ENCODE data around the gene TRAPPC13.

TRAPPC13 gene

DNA sequence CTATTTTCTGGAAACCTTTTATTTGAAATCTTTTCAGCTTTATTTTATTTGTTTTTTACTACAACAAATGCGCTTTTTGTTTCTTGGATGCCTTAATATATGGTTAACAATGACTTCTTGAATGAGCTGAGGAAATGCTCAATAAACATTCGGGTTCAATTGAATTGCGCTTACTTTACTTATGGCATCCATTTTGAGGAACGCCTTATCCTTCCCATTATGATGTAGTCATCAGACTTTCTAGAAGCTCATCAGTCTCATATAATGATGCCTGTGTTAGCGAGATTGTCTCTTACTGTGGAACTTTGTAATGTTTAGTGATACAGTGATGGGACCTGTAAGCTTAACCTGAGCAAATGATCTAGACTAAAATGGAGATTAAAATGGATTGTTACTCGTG, 916 bp downstream of the TRAPPC13 start:
- peak overlapping the region; percentile 94 for H2AFZ ChIP-seq (ENCODE audit: low read length, unreplicated experiment)

DNA sequence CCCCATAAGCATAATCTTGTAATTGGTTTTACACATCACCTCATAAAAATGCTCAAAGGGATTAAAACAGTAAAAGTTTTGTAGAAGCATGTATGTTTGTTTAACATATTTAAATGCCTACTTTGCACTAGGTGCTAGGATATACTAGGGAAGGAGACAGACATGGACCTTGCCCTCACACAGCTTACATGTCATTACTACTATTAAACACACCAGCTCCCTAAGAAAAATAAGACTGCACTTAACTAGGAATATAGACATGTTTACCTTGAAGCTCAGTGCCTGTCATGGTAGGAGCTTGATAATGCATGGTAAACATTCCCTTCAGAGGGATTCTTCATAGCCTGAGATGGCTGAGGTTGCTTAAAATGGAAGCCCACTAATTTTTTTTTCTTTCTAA, 6.2 kb downstream of the TRAPPC13 start:
- Histone ChIP-seq H3K27ac (ENCODE audit: low read depth, low read length) (no peak overlapping the region), H2AFZ (ENCODE audit: low read length, unreplicated experiment) (no peak overlapping the region), H3K27me3 (ENCODE audit: insufficient read depth, low read length) (no peaks in the 10 kb centered on the region), H3K79me2 (ENCODE audit: control insufficient read depth, insufficient read depth, low read length, unreplicated experiment) (peaks cover 38% of the 10 kb centered on the region), H3K4me3 (ENCODE audit: low read depth, low read length) (no peak overlapping the region), H3K4me1 (ENCODE audit: control insufficient read depth, insufficient read depth, low read length, unreplicated experiment) (peaks cover 3% of the 10 kb centered on the region), H3K36me3 (ENCODE audit: insufficient read depth, low read length) (0 out of 2 replicates have a peak, but pooled peaks cover 8% of the 10 kb centered on the region)

More for the DNA sequence above, 916 bp downstream of the TRAPPC13 start:
- peak overlapping the region; percentile 92 for H3K4me3 ChIP-seq (ENCODE audit: low read depth, low read length)
- H3K27ac ChIP-seq (ENCODE audit: low read depth, low read length) = no peak overlapping the region; the same call in 1 of the 2 replicates
- H3K79me2 ChIP-seq (ENCODE audit: control insufficient read depth, insufficient read depth, low read length, unreplicated experiment) = peaks cover 67% of the 10 kb centered on the region
- H3K27me3 ChIP-seq (ENCODE audit: insufficient read depth, low read length) = no peaks in the 10 kb centered on the region
- 0 out of 2 replicates have a peak, but pooled peaks cover 8% of the 10 kb centered on the region for H3K36me3 ChIP-seq (ENCODE audit: insufficient read depth, low read length)
- H3K4me1 ChIP-seq (ENCODE audit: control insufficient read depth, insufficient read depth, low read length, unreplicated experiment) = peaks cover 18% of the 10 kb centered on the region

DNA sequence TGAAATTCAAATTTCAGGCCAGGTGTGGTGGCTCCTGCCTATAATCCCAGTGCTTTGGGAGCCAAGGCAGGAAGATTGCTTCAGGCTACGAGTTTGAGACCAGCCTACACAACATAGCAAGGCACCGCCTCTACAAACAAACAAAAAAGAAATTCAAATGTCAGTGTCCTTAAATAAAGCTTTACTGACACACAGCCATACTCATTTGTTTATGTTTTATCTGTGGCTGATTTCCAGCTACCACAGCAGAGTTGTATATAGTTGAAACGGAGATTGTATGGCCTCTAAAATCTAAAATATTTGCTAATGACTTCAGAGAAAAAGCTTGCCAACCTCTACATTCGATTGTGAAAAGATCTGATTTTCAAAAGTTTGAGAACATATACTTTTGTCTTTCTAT, 15.4 kb downstream of the TRAPPC13 start:
- no peaks in the 10 kb centered on the region for H3K27me3 ChIP-seq (ENCODE audit: insufficient read depth, low read length)
- H3K27ac ChIP-seq (ENCODE audit: low read depth, low read length) = no peak overlapping the region
- H3K79me2 ChIP-seq (ENCODE audit: control insufficient read depth, insufficient read depth, low read length, unreplicated experiment) = no peaks in the 10 kb centered on the region
- H2AFZ ChIP-seq (ENCODE audit: low read length, unreplicated experiment) = no peak overlapping the region
- H3K4me1 ChIP-seq (ENCODE audit: control insufficient read depth, insufficient read depth, low read length, unreplicated experiment) = no peaks in the 10 kb centered on the region
- peaks cover 9% of the 10 kb centered on the region for H3K36me3 ChIP-seq (ENCODE audit: insufficient read depth, low read length)
- no peak overlapping the region for H3K4me3 ChIP-seq (ENCODE audit: low read depth, low read length)

DNA sequence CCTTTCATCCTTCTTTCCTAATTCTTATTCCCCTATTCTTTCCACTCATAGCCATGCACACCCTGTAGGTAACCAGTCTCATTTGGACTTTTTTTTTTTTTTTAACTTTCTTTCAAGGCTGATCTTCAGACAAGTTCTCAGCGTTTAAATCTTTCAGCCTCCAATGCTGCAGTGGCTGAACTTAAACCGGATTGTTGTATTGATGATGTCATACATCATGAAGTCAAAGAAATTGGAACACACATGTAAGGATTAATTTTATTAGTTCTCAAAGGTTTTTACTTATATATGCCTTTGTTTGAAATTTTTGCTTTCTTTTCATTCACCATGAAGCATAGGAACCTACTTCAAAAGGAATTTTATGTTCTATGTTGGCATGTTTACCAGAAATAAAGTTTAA, 22.1 kb downstream of the TRAPPC13 start:
- Histone ChIP-seq H3K27me3 (ENCODE audit: insufficient read depth, low read length) (no peaks in the 10 kb centered on the region), H3K27ac (ENCODE audit: low read depth, low read length) (no peak overlapping the region), H3K4me3 (ENCODE audit: low read depth, low read length) (no peak overlapping the region), H2AFZ (ENCODE audit: low read length, unreplicated experiment) (no peak overlapping the region), H3K4me1 (ENCODE audit: control insufficient read depth, insufficient read depth, low read length, unreplicated experiment) (no peaks in the 10 kb centered on the region), H3K36me3 (ENCODE audit: insufficient read depth, low read length) (peaks cover 3% of the 10 kb centered on the region; the same call in 1 of the 2 replicates), H3K79me2 (ENCODE audit: control insufficient read depth, insufficient read depth, low read length, unreplicated experiment) (no peaks in the 10 kb centered on the region)

DNA sequence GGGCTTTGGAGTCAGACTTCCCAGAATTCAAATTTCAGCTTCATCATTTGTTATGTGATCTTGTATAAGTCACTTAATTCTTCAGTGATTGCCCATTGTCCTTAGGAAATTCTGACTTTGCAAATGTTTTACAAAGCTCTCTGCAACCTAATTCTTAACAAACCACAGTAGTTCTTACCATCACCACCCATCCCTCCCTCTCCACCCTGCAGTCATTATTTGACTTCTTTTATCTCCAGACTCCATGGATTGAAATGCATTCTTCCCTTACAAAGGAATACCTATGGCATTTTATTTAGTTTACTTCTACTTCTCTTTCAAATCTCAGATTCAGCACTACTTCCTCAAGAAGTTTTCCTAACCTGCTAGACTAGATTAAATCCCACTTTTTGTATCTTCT, 23.1 kb downstream of the TRAPPC13 start:
- Histone ChIP-seq H3K4me1 (ENCODE audit: control insufficient read depth, insufficient read depth, low read length, unreplicated experiment) (no peaks in the 10 kb centered on the region), H3K27ac (ENCODE audit: low read depth, low read length) (no peak overlapping the region), H3K4me3 (ENCODE audit: low read depth, low read length) (no peak overlapping the region), H3K27me3 (ENCODE audit: insufficient read depth, low read length) (no peaks in the 10 kb centered on the region), H3K36me3 (ENCODE audit: insufficient read depth, low read length) (peaks cover 3% of the 10 kb centered on the region; the same call in 1 of the 2 replicates), H2AFZ (ENCODE audit: low read length, unreplicated experiment) (no peak overlapping the region), H3K79me2 (ENCODE audit: control insufficient read depth, insufficient read depth, low read length, unreplicated experiment) (no peaks in the 10 kb centered on the region)

DNA sequence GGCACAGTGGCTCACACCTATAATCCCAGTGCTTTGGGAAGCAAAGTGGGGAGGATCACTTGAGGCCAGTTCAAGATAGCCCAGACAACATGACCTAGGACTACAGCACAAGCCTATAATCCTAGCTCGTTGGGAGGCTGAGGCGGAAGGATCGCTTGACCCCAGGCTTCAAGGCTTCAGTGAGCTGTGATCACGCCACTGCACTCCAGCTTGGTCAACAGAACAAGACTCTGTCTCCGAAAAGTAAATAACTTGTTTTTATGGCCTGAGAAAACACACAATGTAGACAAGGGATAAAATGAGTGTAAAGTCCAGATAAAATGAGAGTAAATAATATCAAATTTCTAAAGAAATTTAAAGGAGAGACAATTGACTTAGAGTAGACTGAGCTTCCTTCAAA, 26.3 kb downstream of the TRAPPC13 start:
- no peak overlapping the region for H3K27ac ChIP-seq (ENCODE audit: low read depth, low read length)

DNA sequence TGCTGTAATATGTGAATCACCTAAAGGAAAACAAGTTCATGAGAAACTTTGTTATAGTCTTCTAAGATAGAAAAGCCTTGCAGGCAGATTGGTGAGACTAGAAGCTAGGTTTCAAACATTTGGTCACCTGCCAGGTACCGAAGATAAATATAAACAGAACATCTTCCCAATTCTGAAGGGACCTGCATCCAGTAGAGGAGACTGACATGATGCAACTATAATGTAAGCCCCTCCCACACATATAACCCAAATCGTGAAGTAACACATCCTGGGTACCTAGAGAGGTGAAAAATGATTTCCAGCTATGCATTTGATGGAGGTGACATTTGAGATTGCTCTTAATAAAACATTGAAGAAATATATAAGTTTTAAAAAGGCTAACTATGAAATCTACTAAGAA, 29.9 kb downstream of the TRAPPC13 start:
- Histone ChIP-seq H3K4me1 (ENCODE audit: control insufficient read depth, insufficient read depth, low read length, unreplicated experiment) (no peaks in the 10 kb centered on the region), H3K36me3 (ENCODE audit: insufficient read depth, low read length) (peaks cover 7% of the 10 kb centered on the region), H3K27ac (ENCODE audit: low read depth, low read length) (no peak overlapping the region), H3K79me2 (ENCODE audit: control insufficient read depth, insufficient read depth, low read length, unreplicated experiment) (no peaks in the 10 kb centered on the region), H3K27me3 (ENCODE audit: insufficient read depth, low read length) (no peaks in the 10 kb centered on the region), H3K4me3 (ENCODE audit: low read depth, low read length) (no peak overlapping the region), H2AFZ (ENCODE audit: low read length, unreplicated experiment) (no peak overlapping the region)

More for the DNA sequence above, 26.3 kb downstream of the TRAPPC13 start:
- Histone ChIP-seq H3K4me1 (ENCODE audit: control insufficient read depth, insufficient read depth, low read length, unreplicated experiment) (no peaks in the 10 kb centered on the region), H3K36me3 (ENCODE audit: insufficient read depth, low read length) (peaks cover 4% of the 10 kb centered on the region), H3K79me2 (ENCODE audit: control insufficient read depth, insufficient read depth, low read length, unreplicated experiment) (no peaks in the 10 kb centered on the region), H2AFZ (ENCODE audit: low read length, unreplicated experiment) (no peak overlapping the region), H3K27me3 (ENCODE audit: insufficient read depth, low read length) (no peaks in the 10 kb centered on the region), H3K4me3 (ENCODE audit: low read depth, low read length) (no peak overlapping the region)

DNA sequence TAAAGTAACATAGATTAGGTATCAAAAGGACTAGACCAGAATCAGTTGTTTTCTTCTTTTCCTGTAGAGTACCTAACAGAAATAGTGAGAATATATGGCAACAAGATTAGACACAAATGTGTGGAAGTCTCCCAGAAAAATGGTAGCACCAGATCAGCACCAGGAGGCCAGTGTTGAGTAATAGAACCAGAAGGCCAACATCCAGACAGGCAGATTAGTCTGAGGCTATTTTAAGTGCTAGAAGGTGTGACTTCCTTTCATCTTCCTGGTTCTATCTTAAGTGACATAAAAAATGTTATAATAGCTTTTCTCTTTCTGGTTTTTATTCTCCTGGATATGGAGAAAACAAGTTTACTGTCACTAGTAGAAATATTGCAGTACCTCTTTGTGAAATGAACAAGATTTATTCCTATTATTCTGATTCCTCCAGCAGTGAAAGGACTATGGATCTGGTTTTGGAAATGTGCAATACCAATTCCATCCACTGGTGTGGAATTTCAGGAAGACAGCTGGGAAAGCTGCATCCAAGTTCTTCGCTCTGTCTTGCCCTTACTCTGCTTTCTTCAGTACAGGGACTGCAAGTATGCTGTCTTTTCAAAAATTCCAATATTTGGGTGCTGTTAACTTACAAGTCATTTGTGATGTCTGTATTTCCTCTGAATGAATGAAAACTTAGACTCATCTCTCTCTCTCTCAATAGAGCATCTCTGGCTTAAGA, 39.1 kb downstream of the TRAPPC13 start:
- peaks cover 9% of the 10 kb centered on the region; the same call in 1 of the 2 replicates for H3K36me3 ChIP-seq (ENCODE audit: insufficient read depth, low read length)
- H3K4me1 ChIP-seq (ENCODE audit: control insufficient read depth, insufficient read depth, low read length, unreplicated experiment) = no peaks in the 10 kb centered on the region

DNA sequence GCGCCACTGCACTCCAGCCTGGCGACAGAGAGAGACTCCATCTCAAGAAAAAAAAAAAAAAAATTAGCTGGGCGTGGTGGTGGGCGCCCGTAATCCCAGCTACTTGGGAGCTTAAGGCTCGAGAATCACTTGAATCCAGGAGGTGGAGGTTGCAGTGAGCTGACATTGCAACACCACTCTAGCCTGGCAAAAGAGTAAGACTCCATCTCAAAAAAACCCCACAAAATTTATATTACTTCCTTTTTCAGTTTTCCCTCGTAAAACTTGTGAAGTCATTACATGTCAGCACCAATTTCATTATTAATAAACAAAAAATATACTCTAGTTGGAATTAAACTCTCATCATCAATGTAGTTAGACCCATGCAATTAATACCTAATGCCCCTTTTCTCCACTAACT, 43.9 kb downstream of the TRAPPC13 start:
- Histone ChIP-seq H3K36me3 (ENCODE audit: insufficient read depth, low read length) (peaks cover 20% of the 10 kb centered on the region; the same call in 1 of the 2 replicates), H3K4me1 (ENCODE audit: control insufficient read depth, insufficient read depth, low read length, unreplicated experiment) (peaks cover 6% of the 10 kb centered on the region), H2AFZ (ENCODE audit: low read length, unreplicated experiment) (no peak overlapping the region), H3K27ac (ENCODE audit: low read depth, low read length) (no peak overlapping the region), H3K79me2 (ENCODE audit: control insufficient read depth, insufficient read depth, low read length, unreplicated experiment) (no peaks in the 10 kb centered on the region), H3K27me3 (ENCODE audit: insufficient read depth, low read length) (no peaks in the 10 kb centered on the region), H3K4me3 (ENCODE audit: low read depth, low read length) (no peak overlapping the region)

More for the DNA sequence above, 39.1 kb downstream of the TRAPPC13 start:
- Histone ChIP-seq H3K4me3 (ENCODE audit: low read depth, low read length) (no peak overlapping the region), H2AFZ (ENCODE audit: low read length, unreplicated experiment) (no peak overlapping the region), H3K27me3 (ENCODE audit: insufficient read depth, low read length) (no peaks in the 10 kb centered on the region), H3K79me2 (ENCODE audit: control insufficient read depth, insufficient read depth, low read length, unreplicated experiment) (no peaks in the 10 kb centered on the region), H3K27ac (ENCODE audit: low read depth, low read length) (no peak overlapping the region)

DNA sequence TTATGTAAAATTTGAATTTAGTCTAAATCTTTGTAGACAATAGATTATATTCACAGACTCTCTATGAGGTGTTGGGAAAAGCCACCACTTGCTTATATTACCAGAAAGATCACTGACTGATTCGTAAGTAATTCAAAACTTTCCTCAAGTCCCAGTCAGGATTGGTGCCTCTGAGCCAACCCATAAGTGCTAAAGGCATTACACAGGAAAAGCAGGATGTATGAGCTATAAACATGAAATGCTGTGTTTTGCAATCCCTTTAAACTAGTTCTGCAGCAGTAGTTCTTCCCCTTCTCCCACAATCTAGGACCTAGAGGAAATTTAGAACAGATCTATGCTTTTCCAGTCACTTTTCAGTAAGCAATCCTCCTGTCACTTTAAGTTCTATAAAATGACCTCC, 48.0 kb downstream of the TRAPPC13 start:
- H3K36me3 ChIP-seq (ENCODE audit: insufficient read depth, low read length) = peaks cover 12% of the 10 kb centered on the region; the same call in 1 of the 2 replicates
- H3K79me2 ChIP-seq (ENCODE audit: control insufficient read depth, insufficient read depth, low read length, unreplicated experiment) = peaks cover under 1% of the 10 kb centered on the region
- H3K4me3 ChIP-seq (ENCODE audit: low read depth, low read length) = no peak overlapping the region
- no peaks in the 10 kb centered on the region for H3K27me3 ChIP-seq (ENCODE audit: insufficient read depth, low read length)
- peaks cover 15% of the 10 kb centered on the region for H3K4me1 ChIP-seq (ENCODE audit: control insufficient read depth, insufficient read depth, low read length, unreplicated experiment)
- H3K27ac ChIP-seq (ENCODE audit: low read depth, low read length) = no peak overlapping the region
- no peak overlapping the region for H2AFZ ChIP-seq (ENCODE audit: low read length, unreplicated experiment)

DNA sequence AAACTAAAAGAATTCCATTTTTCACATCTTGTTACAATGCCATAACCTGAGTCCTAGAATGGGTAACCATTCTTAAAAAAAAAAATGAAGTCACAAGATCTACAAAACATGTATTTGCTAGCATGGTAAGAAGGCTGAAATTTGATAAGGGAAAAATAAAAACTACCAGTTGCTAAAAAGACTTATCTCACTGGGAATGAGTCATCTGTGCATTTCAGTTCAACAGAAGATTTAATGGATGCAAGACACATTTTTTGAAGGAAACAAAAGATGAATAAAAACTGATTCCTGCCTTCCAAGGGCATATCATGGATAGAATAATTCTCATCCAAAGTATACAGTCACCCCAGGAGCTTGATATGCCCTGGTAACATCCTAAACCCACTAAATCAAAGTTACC, 49.9 kb downstream of the TRAPPC13 start:
- no peaks in the 10 kb centered on the region for H3K27me3 ChIP-seq (ENCODE audit: insufficient read depth, low read length)
- peaks cover 10% of the 10 kb centered on the region; the same call in 1 of the 2 replicates for H3K36me3 ChIP-seq (ENCODE audit: insufficient read depth, low read length)
- H3K4me1 ChIP-seq (ENCODE audit: control insufficient read depth, insufficient read depth, low read length, unreplicated experiment) = peaks cover 15% of the 10 kb centered on the region
- H3K79me2 ChIP-seq (ENCODE audit: control insufficient read depth, insufficient read depth, low read length, unreplicated experiment) = peaks cover 4% of the 10 kb centered on the region
- no peak overlapping the region for H3K27ac ChIP-seq (ENCODE audit: low read depth, low read length)
- no peak overlapping the region for H2AFZ ChIP-seq (ENCODE audit: low read length, unreplicated experiment)
- no peak overlapping the region for H3K4me3 ChIP-seq (ENCODE audit: low read depth, low read length)
